Suprapubic skin (tissue), 4 donors: ENCODE data around the gene SCFD2. TPM values are rescaled to one million over a fixed set of nuclear protein-coding genes. Genes with fewer than 3 reads are reported as not detected.
"Not testable (repeated sequence)": the region's sequence is repeated elsewhere in the genome, so short reads cannot be mapped to it uniquely, and the experiment has no call there.

ENCODE experiments used
- DNase-seq, 2 donors: peaks; one replicate each; pipeline ENCODE4 v3.0.0-alpha.2; 2019; ENCODE audit warnings: low spot score in 2 of 2
- H3K27ac ChIP-seq: fragments of 200-600 bp; sonication (generic); one replicate; pipeline ENCODE4 v1.5.1; 2019
- H3K27me3 ChIP-seq: fragments of 200-600 bp; sonication (generic); one replicate; pipeline ENCODE4 v1.5.1; 2019
- H3K36me3 ChIP-seq: fragments of 200-600 bp; sonication (generic); one replicate; pipeline ENCODE4 v1.5.1; 2019
- H3K4me1 ChIP-seq: fragments of 200-600 bp; sonication (generic); one replicate; pipeline ENCODE4 v1.5.1; 2019
- H3K4me3 ChIP-seq: fragments of 200-600 bp; sonication (generic); one replicate; pipeline ENCODE4 v1.5.1; 2019; ENCODE audit warnings: mild to moderate bottlenecking
- H3K9me3 ChIP-seq: fragments of 200-600 bp; sonication (generic); one replicate; pipeline ENCODE4 v1.5.1; 2019
- CTCF ChIP-seq, 2 donors: fragments of 200-600 bp in 1 of 2; fragments of 450-650 bp in 1 of 2; sonication (generic) in 1 of 2; IDR thresholded peaks; one replicate each; pipeline ENCODE4 v1.5.1; 2016 to 2019; ENCODE audit warnings: antibody characterized with exemption in 2 of 2, mild to moderate bottlenecking in 1 of 2, moderate library complexity in 1 of 2
- EP300 ChIP-seq: sonication (generic); formaldehyde crosslinking; IDR thresholded peaks from one replicate; pipeline ENCODE4 v1.6.1; 2017; ENCODE audit warnings: antibody characterized with exemption
- POLR2A ChIP-seq, 2 donors: fragments of 450-650 bp; IDR thresholded peaks; one replicate each; pipeline ENCODE4 v1.6.1; 2017; ENCODE audit warnings: antibody characterized with exemption in 2 of 2, mild to moderate bottlenecking in 2 of 2, moderate library complexity in 2 of 2
- POLR2AphosphoS5 ChIP-seq, 3 donors: sonication (generic); formaldehyde crosslinking; IDR thresholded peaks; one replicate each; pipeline ENCODE4 v1.6.1; 2017; ENCODE audit warnings: antibody characterized with exemption in 3 of 3
- WGBS: methylation state at CpG from one replicate; pipeline ENCODE4 v1.1.5; 2018; 5-methylcytosine and 5-hydroxymethylcytosine counted together
- total RNA-seq, 4 donors: library from RNA; depleted of rRNA; stranded (reverse); fragments of >200 nt; gene quantifications; one replicate each; pipeline ENCODE4 v1.1.0, GENCODE V29; 2016

Gene SCFD2
- total RNA-seq, 4 donors from 2014 or later: 25.5 to 39.5 (median 31.9) TPM

GRCh38 chr4:53059871-53060270 lies 306.0 kb downstream of the SCFD2 start:
- 100% methylated on average over 1 of the region's 1 CpG for WGBS
- TF ChIP-seq CTCF (IDR thresholded peaks at IDR 0.05) (no peak), EP300 (no peak), POLR2A (IDR thresholded peaks at IDR 0.05) (no peak), POLR2AphosphoS5 (IDR thresholded peaks at IDR 0.05) (no peak)

GRCh38 chr4:53059256-53059655 lies 306.6 kb downstream of the SCFD2 start:
- Histone ChIP-seq H3K27me3 (no peaks in the 10 kb centered on the region), H3K9me3 (no peaks in the 10 kb centered on the region), H3K4me1 (no peaks in the 10 kb centered on the region), H3K36me3 (no peaks in the 10 kb centered on the region), H3K27ac (no peak overlapping the region), H3K4me3 (no peak overlapping the region)
- no peak for DNase-seq
- WGBS: 70% methylated on average over 4 of the region's 4 CpGs
- TF ChIP-seq POLR2A (IDR thresholded peaks at IDR 0.05) (no peak), POLR2AphosphoS5 (IDR thresholded peaks at IDR 0.05) (no peak), EP300 (no peak), CTCF (IDR thresholded peaks at IDR 0.05) (no peak)

More at GRCh38 chr4:53059871-53060270, 306.0 kb downstream of the SCFD2 start:
- Histone ChIP-seq H3K36me3 (no peaks in the 10 kb centered on the region), H3K9me3 (no peaks in the 10 kb centered on the region), H3K4me3 (no peak overlapping the region), H3K27me3 (no peaks in the 10 kb centered on the region), H3K27ac (no peak overlapping the region), H3K4me1 (no peaks in the 10 kb centered on the region)
- DNase-seq: no peak

- H3K4me1 ChIP-seq: no peaks in the 10 kb centered on the region
- H3K9me3 ChIP-seq: no peaks in the 10 kb centered on the region
- H3K27me3 ChIP-seq: no peaks in the 10 kb centered on the region
- H3K4me3 ChIP-seq: no peak overlapping the region
- DNase-seq: no peak
- TF ChIP-seq POLR2AphosphoS5 (IDR thresholded peaks at IDR 0.05): no peak
- no peak for TF ChIP-seq EP300
- no peak for TF ChIP-seq CTCF (IDR thresholded peaks at IDR 0.05)
- TF ChIP-seq POLR2A (IDR thresholded peaks at IDR 0.05): no peak
- no peak overlapping the region for H3K27ac ChIP-seq
- 75% methylated on average over 3 of the region's 3 CpGs for whole genome bisulfite sequencing
- no peaks in the 10 kb centered on the region for H3K36me3 ChIP-seq
Observed at GRCh38 chr4:53057679-53058078, 308.2 kb downstream of the SCFD2 start.

- not testable (repeated sequence) for H3K27ac ChIP-seq, H3K4me1 ChIP-seq, H3K36me3 ChIP-seq, H3K27me3 ChIP-seq, DNase-seq, H3K9me3 ChIP-seq, H3K4me3 ChIP-seq
- WGBS: 87% methylated on average over 2 of the region's 2 CpGs
Observed at GRCh38 chr4:53057108-53057507, 308.8 kb downstream of the SCFD2 start.

GRCh38 chr4:53055716-53056403 lies 310.0 kb downstream of the SCFD2 start:
- WGBS: 88% methylated on average over 5 of the region's 5 CpGs
- H3K4me1 ChIP-seq: no peaks in the 10 kb centered on the region

More at GRCh38 chr4:53055716-53056403, 310.0 kb downstream of the SCFD2 start:
- no peak overlapping the region for H3K27ac ChIP-seq
- TF ChIP-seq POLR2AphosphoS5 (IDR thresholded peaks at IDR 0.05) (no peak), EP300 (no peak), POLR2A (IDR thresholded peaks at IDR 0.05) (no peak), CTCF (IDR thresholded peaks at IDR 0.05) (no peak)
- no peaks in the 10 kb centered on the region for H3K36me3 ChIP-seq
- no peaks in the 10 kb centered on the region for H3K9me3 ChIP-seq
- no peaks in the 10 kb centered on the region for H3K27me3 ChIP-seq
- H3K4me3 ChIP-seq: no peak overlapping the region
- no peak for DNase-seq
